HG03097 (cell line): Measurements from ENCODE around the gene STX16.
A peak's percentile ranks its signal among the peaks of the same experiment; 100 is the strongest.

ENCODE experiments used
- ATAC-seq: cut with Tn5 transposase; IDR thresholded peaks from one replicate; pipeline ENCODE4 v1.9.1; 2021; ENCODE audit not compliant: unreplicated experiment, low FRiP score

STX16 gene

DNA sequence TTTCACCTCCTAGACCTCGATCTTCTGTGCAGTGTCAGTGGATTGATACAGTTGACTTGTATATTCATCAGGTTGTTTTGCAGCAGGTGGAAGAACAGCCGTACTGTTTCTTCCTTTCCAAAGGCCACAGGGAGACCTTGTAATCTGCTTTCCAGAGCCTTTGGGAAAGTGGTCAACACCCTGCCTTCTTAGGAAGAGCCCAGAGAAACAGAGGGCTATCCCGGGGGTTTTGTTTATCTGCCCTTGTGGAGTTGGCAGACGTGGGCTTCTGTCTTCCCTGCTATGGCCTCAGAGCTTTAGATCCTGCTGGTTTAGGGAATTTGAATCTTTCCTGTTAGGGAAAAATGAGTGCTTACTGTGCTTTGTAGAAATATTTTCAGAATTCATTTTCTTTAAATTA, 19.6 kb downstream of the STX16 start:
- ATAC-seq, result no peak

GRCh38 chr20:58673119-58673518, 22.0 kb downstream of the STX16 start:
- ATAC-seq, result no peak

DNA sequence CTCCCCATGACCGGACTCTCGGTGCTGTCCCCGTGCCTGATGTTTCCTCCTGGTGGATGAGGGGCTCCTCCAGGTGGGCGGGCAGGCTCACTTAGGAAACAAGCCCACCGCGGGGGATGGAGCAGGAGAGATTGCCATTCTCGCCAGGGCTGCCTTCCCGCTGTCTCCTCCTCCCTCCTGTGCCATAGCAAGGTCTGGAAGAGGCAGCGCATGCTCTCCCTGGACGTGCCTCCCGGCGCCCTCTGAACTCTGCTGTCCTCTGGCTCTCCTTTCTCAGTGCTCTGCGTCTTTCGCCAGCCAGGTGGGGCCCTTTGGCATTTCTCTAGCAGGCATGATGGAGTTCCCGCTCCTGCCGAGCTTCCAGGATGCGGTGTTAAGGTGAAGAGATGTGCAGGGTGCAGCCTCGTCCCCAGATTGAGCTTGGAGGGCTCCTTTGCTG, 24.1 kb downstream of the STX16 start:
- no peak for ATAC-seq

DNA sequence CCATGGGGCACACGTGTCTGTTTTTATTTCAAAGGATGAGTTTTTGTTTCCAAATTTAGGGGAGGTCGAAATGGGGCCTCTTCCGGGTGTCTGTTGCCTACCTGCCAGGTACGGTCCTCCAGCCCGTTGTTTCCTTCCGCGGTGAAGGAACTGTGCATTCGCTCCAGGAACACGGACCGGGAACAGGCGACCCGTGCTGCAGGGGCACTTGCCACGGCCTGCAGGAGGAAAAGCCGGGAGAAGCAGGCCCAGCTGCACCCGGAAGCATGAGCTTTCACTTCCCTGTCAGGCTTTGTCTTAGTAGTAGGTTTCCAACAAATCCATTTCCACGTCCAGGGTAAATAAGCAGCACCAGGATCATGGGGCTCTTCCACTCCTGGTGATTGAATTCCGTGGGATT, 24.6 kb downstream of the STX16 start:
- no peak for ATAC-seq

DNA sequence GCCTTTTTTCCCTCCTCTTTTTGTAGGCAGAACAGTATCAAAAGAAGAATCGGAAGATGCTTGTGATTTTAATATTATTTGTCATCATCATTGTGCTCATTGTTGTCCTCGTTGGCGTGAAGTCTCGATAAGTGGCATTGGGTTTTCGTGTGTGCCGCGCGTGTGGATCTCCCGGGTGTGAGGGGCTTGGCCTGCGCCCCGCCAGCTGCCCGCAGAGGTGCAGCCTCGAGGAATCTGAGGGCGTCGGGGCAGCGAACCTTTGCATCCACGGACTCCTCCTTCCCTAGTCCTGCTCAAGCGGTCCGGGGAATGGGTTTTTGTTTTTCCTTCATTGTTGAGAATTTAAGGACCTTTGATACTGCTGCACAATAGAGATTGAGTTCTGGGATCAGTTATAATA, 25.1 kb downstream of the STX16 start:
- ATAC-seq, result no peak

DNA sequence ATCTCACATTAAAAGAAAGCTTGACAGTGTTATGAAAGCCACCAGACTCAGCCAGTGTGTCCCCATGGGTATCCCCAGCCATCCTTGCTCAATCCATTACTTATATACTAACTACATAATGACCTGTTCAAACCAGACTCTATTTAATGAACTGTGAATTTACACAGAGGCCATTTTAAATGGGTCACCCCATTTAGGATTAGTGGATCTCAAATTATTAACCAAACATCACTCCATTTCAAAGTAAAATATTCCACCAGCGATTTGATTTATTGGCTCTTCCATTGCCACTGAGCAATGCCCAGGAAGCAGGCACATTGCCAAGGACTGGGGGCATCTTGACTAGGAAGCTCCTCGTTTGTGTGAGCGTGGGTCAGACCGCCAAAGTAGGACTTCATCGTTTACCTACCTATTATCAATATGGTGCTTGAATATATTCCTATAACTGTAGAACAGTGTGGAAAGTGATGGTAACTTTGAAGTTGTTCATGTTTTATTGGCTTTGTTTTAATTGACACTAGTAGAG, 26.1 kb downstream of the STX16 start:
- no peak for ATAC-seq

DNA sequence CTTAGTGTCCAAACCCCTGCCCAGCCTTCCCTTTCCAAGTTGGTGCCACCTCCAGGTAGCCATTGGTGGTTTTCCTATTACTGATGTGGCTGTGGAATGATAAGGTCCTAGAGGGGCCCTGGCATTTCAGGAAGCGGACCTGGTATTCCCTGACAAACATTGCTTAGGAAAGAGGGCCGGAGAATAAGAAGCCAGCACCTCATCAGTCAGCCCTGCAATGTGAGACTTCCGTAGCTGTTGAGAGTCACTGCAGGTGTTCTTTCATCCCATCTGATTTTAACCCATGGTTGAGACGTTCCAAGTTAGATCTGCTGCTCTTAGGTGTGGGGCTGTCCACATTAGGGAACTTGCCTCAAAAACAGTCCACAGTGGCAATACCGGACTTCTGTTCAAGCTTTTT, 26.7 kb downstream of the STX16 start:
- no peak for ATAC-seq

- no peak for ATAC-seq
Measured at GRCh38 chr20:58678806-58679205, 27.7 kb downstream of the STX16 start.

DNA sequence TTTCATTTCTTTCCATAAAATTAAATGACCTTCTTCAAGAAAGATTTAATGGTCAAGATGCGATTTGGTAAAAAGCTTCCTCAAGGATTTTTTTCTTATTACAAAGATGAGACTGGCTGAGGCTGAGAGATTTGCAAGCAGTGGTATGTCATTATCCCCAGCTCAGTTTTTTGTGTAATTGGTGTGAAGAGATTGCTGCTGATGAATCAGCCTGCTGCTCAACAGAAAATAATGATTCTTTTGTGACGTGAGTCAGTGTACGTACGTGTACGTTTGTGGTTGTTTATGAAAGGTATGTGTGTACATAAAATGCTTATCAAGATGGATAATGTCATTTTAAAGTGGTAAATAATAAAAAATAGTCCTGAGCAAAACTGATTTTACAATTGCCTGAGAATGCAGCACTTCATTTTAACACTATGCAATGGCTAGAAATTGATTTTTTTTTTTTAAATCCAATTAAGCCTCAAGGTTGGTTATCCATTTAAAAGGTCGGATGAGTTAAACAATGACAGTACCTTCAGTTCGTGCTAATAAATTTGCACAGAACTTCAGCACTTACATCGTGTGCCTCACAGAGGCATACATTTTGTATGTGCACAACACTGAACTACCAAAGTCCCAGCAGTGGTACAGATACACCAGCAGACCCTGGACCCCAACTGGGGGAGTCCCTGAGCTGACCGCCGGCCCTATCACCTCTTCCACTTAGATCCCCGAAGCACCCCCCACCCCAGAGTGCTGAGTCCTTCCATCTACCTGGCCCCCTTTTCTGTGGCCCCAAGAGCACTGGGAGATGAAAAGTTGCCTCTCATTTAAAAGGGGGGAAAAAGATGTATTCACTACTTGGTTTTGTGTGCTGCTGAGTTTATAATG, 31.8 kb downstream of the STX16 start:
- no peak for ATAC-seq

- no peak for ATAC-seq
Measured at GRCh38 chr20:58684291-58684690, 33.2 kb downstream of the STX16 start.

DNA sequence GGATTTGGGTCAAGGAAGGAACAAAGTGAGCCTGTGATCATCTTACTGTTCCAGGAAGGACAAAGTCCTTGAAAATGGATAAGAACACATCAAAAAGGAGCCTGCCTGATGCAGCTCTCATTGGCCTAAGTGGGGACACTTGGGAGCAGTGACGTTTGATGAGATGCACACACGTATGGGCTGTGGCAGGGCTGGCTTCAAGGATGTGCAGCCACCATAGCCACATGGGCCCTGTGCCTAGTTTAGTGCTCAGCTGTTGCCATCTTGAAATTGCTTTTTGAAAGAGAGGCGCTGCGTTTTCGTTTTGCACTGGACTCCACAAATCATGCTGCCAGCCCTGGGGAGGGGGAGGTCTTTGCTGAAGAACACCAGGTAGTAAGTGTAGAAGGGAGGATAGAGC, 34.9 kb downstream of the STX16 start:
- ATAC-seq, result no peak

DNA sequence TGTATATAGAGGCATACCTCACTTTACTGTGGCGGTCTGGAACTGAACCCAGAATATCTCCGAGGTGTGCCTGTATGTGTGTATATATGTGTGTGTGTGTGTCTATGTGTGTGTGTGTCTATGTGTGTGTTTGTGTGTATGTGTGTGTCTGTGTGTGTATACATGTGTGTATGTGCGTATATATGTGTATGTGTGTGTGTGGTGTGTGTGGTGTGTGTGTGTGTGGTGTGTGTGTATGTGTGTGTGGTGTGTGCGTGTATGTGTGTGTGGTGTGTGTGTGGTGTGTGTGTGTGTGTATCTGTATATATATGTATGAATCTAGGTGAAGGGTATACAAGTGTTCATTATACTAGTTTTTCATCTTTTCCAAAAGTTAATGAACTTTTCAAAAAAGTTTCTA, 37.3 kb downstream of the STX16 start:
- no peak for ATAC-seq

GRCh38 chr20:58688840-58689239, 37.8 kb downstream of the STX16 start:
- no peak for ATAC-seq

GRCh38 chr20:58690396-58691135, 39.5 kb downstream of the STX16 start:
- ATAC-seq, result no peak

- no peak for ATAC-seq
Measured at GRCh38 chr20:58691773-58692578, 40.9 kb downstream of the STX16 start.

DNA sequence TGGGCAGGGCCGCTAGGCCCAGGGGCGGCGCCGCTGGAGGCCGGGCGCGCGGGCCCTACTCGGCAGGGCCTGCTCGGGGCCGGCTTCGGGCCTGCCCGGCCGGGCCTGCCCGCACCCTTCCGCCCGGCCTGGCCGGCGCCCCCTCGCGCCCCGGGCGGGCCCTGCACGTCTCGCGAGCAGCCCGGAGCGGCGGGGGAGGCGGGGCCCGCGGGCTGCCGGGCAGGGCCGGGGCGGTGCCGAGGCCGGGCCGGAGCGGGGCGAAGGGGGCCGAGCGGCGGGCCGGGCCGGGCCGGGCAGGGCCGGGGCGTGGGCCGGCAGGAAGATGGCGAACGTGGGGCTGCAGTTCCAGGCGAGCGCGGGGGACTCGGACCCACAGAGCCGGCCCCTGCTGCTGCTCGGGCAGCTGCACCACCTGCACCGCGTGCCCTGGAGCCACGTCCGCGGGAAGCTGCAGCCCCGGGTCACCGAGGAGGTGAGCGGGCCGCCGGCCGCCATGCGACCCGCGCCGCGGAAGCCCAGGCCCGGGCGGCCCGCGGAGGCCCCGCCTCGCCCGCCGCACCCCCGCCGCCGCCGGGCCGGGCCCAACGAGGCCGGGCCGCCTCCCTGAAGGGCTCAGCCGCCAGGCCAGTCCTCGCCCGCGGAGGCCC, 41.6 kb downstream of the STX16 start, which contains the start of gene NPEPL1:
TSS of gene NPEPL1 (plus strand) at position 222 of the 647 bp plus-strand sequence. CDS start at position 323, 101 bp downstream.
- ATAC-seq, result peak; percentile 89

- ATAC-seq, result no peak
Measured at GRCh38 chr20:58693226-58694006, 42.3 kb downstream of the STX16 start.

- no peak for ATAC-seq
Measured at GRCh38 chr20:58694241-58695083, 43.4 kb downstream of the STX16 start.
